ENCODE measurements around the gene EML4. TPM values are rescaled to one million over a fixed set of nuclear protein-coding genes. Genes with fewer than 3 reads are reported as not detected.
A peak's percentile ranks its signal among the peaks of the same experiment; 100 is the strongest.

The EML4 gene
- total RNA-seq, 1 experiment from 2014 or later: 156 TPM

DNA sequence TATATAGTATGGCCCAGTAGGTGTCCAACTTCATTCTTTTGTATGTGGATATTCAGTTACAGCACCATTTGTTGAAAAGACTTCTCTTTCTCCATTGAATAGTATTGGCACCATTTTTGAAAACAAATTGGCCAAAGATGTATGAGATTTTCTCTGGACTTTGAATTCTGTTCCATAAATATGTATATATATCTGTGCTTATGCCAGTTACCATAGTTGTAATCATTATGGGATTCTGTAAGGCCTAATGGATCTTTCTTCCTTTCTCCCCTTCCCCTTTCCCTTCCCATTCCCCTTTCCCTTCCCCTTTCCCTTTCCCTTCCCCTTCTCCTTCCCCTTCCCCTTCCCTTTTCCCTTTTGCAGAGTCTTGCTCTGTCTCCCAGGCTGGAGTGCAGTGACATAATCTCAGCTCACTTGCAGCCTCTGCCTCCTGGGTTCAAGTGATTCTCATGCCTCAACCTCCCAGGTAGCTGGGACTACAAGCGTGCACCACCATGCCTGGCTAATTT lies 140.9 kb downstream of the EML4 start:
- no peak for DNase-seq (ENCODE audit: low spot score)
- in situ Hi-C loops (cut with HindIII; ENCODE audit: low sequenced_read_pairs): no loop called here

- in situ Hi-C loops (cut with HindIII; ENCODE audit: low sequenced_read_pairs): no loop called here
- no peak for DNase-seq (ENCODE audit: low spot score)
These were observed 143.0 kb downstream of the EML4 start for GRCh38 chr2:42312106-42312505.

GRCh38 chr2:42314892-42315468 lies 145.8 kb downstream of the EML4 start:
- no peak for DNase-seq (ENCODE audit: low spot score)
- in situ Hi-C loops (cut with HindIII; ENCODE audit: low sequenced_read_pairs): no loop called here

- in situ Hi-C loops (cut with HindIII; ENCODE audit: low sequenced_read_pairs): no loop called here
- no peak for DNase-seq (ENCODE audit: low spot score)
These were observed 146.8 kb downstream of the EML4 start for GRCh38 chr2:42315844-42316470.

- in situ Hi-C loops (cut with HindIII; ENCODE audit: low sequenced_read_pairs): no loop called here
- no peak for DNase-seq (ENCODE audit: low spot score)
These were observed 147.8 kb downstream of the EML4 start for GRCh38 chr2:42316910-42317309.

DNA sequence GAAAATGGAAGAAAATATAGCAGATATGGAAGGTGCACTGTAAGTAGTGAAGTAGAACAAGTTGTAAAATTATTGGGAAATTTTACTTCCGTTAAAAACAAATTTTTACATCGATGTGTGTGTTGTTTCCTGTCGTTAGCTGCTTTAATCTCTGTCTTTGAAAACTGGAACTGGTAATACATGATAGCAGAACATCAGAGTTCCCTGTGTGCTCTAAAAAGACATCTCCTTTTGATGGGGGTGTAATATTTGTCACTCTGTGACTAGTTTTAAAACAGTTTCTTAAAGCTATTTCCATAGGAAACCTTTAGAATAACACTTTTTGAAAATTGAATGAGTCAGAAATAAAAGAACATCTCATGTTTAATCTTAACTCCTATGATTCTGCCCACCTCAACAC lies 148.3 kb downstream of the EML4 start:
- in situ Hi-C loops (cut with HindIII; ENCODE audit: low sequenced_read_pairs): no loop called here
- DNase-seq (ENCODE audit: low spot score): no peak

DNA sequence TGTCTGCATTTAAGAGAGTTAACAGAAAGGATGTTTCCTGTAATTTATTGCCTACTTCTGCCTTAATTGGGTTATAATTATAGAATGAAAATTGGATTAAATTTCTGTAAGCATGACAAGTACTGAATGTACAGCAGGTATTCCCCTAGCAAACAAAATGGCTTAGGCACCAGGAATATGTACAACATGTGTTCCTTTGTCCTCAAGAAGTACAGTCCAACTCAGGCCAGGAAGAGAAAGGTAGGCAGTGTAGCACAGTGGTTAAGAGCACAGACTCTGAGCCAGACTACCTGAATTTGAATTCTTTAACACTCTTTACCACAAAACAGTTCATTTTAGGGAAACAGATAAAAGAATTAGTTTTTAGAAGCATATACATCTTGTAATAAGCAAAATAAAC lies 148.8 kb downstream of the EML4 start:
- DNase-seq (ENCODE audit: low spot score): no peak
- in situ Hi-C loops (cut with HindIII; ENCODE audit: low sequenced_read_pairs): no loop called here

DNA sequence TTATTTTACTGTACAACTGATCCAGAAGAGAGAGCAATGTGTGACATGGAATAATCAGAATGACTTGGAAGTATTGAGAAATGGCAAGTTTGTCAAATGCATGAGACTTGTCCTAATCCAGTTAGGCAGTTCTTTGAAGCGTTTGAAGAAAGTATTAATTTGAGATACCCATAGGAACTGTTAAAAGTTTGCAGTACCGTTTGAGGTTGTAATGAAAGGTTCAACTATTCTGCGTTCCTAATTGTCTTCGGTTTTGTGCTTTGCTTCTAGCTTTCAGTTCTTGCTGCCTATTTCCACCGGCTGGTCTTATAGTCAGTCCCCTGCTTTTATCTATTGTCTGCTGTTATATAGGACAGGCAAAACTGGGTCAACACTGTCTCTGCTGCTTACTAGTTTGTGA lies 150.1 kb downstream of the EML4 start:
- in situ Hi-C loops (cut with HindIII; ENCODE audit: low sequenced_read_pairs): no loop called here
- DNase-seq (ENCODE audit: low spot score): no peak

GRCh38 chr2:42321452-42322064 lies 152.4 kb downstream of the EML4 start:
- no peak for DNase-seq (ENCODE audit: low spot score)
- in situ Hi-C loops (cut with HindIII; ENCODE audit: low sequenced_read_pairs): no loop called here

DNA sequence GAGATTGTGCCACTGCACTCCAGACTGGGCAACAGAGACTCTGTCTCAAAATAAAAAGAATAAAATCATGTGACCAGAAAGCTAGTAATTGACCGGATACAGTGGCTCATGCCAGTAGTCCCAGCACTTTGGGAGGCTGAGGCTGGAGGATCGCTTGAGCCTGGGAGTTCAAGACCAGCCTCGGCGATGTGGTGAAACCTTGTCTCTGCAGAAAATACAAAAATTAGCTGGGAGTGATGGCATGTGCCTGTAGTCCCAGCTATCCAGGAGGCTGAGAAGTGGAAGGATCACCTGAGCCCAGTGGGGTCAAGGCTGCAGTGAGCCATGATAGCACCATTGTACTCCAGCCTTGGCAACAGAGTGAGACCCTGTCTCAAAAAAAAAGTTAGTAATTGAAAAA lies 155.1 kb downstream of the EML4 start:
- no peak for DNase-seq (ENCODE audit: low spot score)
- in situ Hi-C loops (cut with HindIII; ENCODE audit: low sequenced_read_pairs): no loop called here

- in situ Hi-C loops (cut with HindIII; ENCODE audit: low sequenced_read_pairs): no loop called here
These were observed 155.8 kb downstream of the EML4 start for GRCh38 chr2:42324949-42325348.

DNA sequence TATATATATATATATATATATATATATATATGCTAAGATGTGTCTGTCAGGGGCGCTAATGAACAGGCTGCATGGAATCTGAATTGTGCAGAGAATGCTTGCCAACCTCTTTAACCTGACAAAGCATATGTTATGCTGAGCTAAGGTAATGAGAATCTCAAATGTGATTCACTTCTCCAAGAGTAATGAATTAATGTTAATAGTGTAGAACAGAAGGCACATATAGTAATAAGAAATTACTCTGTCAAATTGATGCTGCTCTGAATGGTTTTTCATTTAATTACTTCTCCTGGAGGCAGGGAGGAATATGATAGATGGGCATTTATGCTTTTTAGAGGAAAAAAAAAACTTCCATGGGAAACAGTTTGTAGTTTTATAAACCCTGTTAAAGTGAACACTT lies 156.5 kb downstream of the EML4 start:
- in situ Hi-C loops (cut with HindIII; ENCODE audit: low sequenced_read_pairs): no loop called here
- no peak for DNase-seq (ENCODE audit: low spot score)

More at GRCh38 chr2:42324949-42325348, 155.8 kb downstream of the EML4 start:
- DNase-seq (ENCODE audit: low spot score): no peak

DNA sequence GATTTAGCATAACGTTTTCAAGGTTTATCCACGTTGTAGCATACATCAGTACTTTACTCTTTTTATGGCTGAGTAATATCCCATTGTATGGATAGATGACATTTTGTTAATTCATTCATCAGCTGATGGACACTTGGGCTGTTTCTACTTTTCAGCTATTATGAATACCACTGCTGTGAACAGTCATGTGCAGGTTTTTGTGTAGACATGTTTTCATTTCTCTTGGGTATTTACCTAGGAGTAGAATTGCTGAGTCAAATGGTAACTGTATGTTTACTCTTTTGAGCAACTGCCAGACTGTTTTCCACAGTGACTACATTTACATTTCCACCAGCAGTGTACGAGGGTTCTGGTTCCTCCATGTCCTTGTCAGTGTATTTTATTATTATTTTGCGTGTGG lies 158.0 kb downstream of the EML4 start:
- in situ Hi-C loops (cut with HindIII; ENCODE audit: low sequenced_read_pairs): no loop called here
- no peak for DNase-seq (ENCODE audit: low spot score)

DNA sequence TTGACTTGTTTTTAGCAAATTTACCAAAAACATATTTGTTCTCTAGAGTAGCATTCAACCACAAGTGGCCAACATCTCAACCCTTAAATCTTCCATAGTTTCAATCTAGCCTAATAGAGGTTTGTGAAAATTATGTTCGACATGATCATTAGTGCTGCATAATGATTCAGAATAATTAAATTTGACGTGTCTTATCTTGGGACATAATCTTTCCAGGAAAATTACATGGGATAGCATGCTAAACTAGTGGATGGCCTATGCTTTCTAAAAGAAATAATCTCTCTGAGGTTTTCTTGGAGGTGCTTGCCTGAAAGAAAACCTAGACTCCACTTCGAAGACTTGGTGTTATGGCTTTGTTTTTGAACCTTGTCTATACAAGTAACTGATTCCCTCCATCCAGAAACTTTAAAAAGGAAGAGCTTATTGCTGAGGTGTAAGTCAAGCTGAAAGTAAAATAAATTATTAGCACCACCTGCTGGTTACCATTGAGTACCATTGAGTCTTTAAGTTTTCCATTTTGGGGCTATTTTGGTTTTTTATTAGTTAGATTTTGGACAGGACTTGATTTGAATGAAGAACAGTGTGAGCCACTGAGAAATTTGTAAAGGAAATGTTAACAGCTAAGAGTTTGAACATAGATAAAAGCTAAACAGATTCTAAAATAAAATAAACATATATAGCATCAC lies 159.1 kb downstream of the EML4 start:
- peak; percentile 17 for DNase-seq (ENCODE audit: low spot score)
- in situ Hi-C loops (cut with HindIII; ENCODE audit: low sequenced_read_pairs): no loop called here

GRCh38 chr2:42328923-42329322 lies 159.8 kb downstream of the EML4 start:
- in situ Hi-C loops (cut with HindIII; ENCODE audit: low sequenced_read_pairs): no loop called here
- no peak for DNase-seq (ENCODE audit: low spot score)

- no peak for DNase-seq (ENCODE audit: low spot score)
- in situ Hi-C loops (cut with HindIII; ENCODE audit: low sequenced_read_pairs): no loop called here
These were observed 160.6 kb downstream of the EML4 start for GRCh38 chr2:42329736-42330135.

DNA sequence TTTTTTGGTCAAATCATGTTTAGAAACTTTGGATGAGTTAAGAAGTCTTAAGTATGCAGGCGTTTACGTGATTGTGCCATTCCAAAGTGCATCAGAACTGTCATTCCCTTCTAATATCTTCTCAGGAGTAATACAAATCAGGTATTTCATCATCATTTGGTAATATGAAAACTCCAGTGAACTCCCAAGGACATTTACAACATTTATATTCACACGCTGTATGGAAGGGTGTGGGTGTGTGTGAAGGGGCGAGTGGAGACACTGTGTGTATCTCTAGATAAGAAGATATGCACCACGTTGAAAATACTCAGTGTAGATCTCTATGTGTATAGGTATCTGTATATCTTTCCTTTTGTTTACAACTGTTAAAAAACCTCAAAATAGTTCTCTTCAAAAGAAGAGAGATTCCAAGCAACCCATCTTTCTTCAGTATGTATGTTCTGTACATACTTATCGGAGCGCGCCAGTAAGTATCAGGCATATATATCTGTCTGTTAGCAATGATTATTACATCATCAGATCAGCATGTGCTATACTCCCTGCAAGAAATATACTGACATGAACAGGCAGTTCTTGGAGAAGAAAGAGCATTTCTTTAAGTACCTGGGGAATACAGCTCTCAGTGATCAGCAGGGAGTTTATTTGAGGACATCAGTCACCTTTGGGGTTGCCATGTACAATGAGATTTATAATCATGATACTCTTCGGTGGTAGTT lies 162.6 kb downstream of the EML4 start:
- in situ Hi-C loops (cut with HindIII; ENCODE audit: low sequenced_read_pairs): no loop called here
- no peak for DNase-seq (ENCODE audit: low spot score)

GRCh38 chr2:42332575-42332974 lies 163.4 kb downstream of the EML4 start:
- no peak for DNase-seq (ENCODE audit: low spot score)
- in situ Hi-C loops (cut with HindIII; ENCODE audit: low sequenced_read_pairs): no loop called here

- in situ Hi-C loops (cut with HindIII; ENCODE audit: low sequenced_read_pairs): no loop called here
- DNase-seq (ENCODE audit: low spot score): no peak
These were observed 164.4 kb downstream of the EML4 start for GRCh38 chr2:42333579-42333978.

DNA sequence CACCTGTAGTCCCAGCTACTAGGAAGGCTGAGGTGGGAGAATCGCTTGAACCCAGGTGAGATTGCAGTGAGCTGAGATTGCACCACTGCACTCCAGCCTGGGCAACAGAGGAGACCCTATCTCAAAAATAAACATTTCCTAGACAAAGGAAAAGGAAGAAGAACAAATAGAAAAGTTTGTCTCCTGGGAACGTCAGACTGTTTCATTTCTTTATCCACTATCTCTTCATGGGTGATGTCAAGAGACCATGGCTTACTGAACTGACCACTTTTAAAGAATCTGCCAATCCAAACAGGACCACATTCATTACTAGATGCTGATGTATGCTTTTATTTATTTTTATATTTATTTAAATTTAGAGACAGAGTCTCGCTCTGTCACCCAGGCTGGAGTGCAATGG lies 165.1 kb downstream of the EML4 start:
- in situ Hi-C loops (cut with HindIII; ENCODE audit: low sequenced_read_pairs): no loop called here
- DNase-seq (ENCODE audit: low spot score): no peak

Data from G401 (cell line).